Liver (tissue), 3 donors: ENCODE results near the gene ACTR2.

ENCODE experiments used
- CTCF ChIP-seq: fragments of 150-350 bp; IDR thresholded peaks from 2 replicates; pipeline ENCODE4 v1.5.1; 2017; ENCODE audit warnings: improper control_type of control experiment, low read depth, low read length; ENCODE audit not compliant: missing input control
- EGR1 ChIP-seq, 2 donors: IDR thresholded peaks; 2 replicates each; pipeline ENCODE4 v1.6.1; 2016 to 2018; ENCODE audit warnings: antibody characterized with exemption in 2 of 2, low read depth in 2 of 2
- HNF4A ChIP-seq, 2 donors: conservative IDR thresholded peaks; 2 replicates each; pipeline ENCODE4 v1.6.1; 2016; ENCODE audit warnings: antibody characterized with exemption in 2 of 2, mild to moderate bottlenecking in 2 of 2
- REST ChIP-seq: IDR thresholded peaks from 2 replicates; pipeline ENCODE4 v1.6.1; 2016; ENCODE audit warnings: antibody characterized with exemption, mild to moderate bottlenecking
- YY1 ChIP-seq: IDR thresholded peaks from 2 replicates; pipeline ENCODE4 v1.6.1; 2016; ENCODE audit warnings: antibody characterized with exemption, mild to moderate bottlenecking
- ZBTB33 ChIP-seq: IDR thresholded peaks from 2 replicates; pipeline ENCODE4 v1.6.1; 2016; ENCODE audit warnings: antibody characterized with exemption
- donor health status: healthy.
- donor health status: healthy.

- TF ChIP-seq CTCF (no peak), REST (no peak), YY1 (no peak), HNF4A (conservative IDR thresholded peaks at IDR 0.05) (no peak), ZBTB33 (no peak), EGR1 (IDR thresholded peaks at IDR 0.05; ENCODE audit: low read depth in 2 of 2) (no peak)
Measured at GRCh38 chr2:65319072-65319673, 91.5 kb downstream of the ACTR2 start.
